Ascending aorta (tissue), 2 donors: ENCODE data around the gene DDTL. TPM values are rescaled to one million over a fixed set of nuclear protein-coding genes. Genes with fewer than 3 reads are reported as not detected.
"Not testable (repeated sequence)": the region's sequence is repeated elsewhere in the genome, so short reads cannot be mapped to it uniquely, and the experiment has no call there.

Experiments used
- DNase-seq, 2 donors: peaks; one replicate each; pipeline ENCODE4 v3.0.0-alpha.2; 2019; ENCODE audit warnings: low spot score in 2 of 2
- H3K27ac ChIP-seq, 2 donors: fragments of 200-600 bp; sonication (generic); one replicate each; pipeline ENCODE4 v1.5.1; 2016 to 2017; ENCODE audit warnings: mild to moderate bottlenecking in 1 of 2
- H3K27me3 ChIP-seq: fragments of 200-600 bp; sonication (generic); one replicate; pipeline ENCODE4 v1.5.1; 2017
- H3K36me3 ChIP-seq, 2 donors: fragments of 200-600 bp; sonication (generic); one replicate each; pipeline ENCODE4 v1.5.1; 2016
- H3K4me1 ChIP-seq, 2 donors: fragments of 200-600 bp; sonication (generic); one replicate each; pipeline ENCODE4 v1.5.1; 2016 to 2017; ENCODE audit warnings: mild to moderate bottlenecking in 1 of 2
- H3K4me3 ChIP-seq, 2 donors: fragments of 200-600 bp; sonication (generic); one replicate each; pipeline ENCODE4 v1.5.1; 2016 to 2017; ENCODE audit warnings: mild to moderate bottlenecking in 1 of 2
- H3K9me3 ChIP-seq, 2 donors: fragments of 200-600 bp; sonication (generic); one replicate each; pipeline ENCODE4 v1.5.1; 2016
- CTCF ChIP-seq, 3 experiments: fragments of 200-600 bp in 2 of 3; fragments of 450-650 bp in 1 of 3; sonication (generic) in 2 of 3; IDR thresholded peaks; one replicate each; pipeline ENCODE4 v1.5.1; 2016 to 2019; ENCODE audit warnings: antibody characterized with exemption in 3 of 3, mild to moderate bottlenecking in 1 of 3, moderate library complexity in 1 of 3
- intact Hi-C: fragments of 100-400 bp; cut with DNase I; formaldehyde crosslinking; loops from one replicate; pipeline ENCODE4 v1.15.1; 2023
- total RNA-seq: library from RNA; depleted of rRNA; stranded (reverse); fragments of >200 nt; gene quantifications from one replicate; pipeline ENCODE4 v1.1.0, GENCODE V29; 2016

The DDTL gene
- total RNA-seq, 1 donor from 2014 or later: not detected

- H3K27ac ChIP-seq, H3K9me3 ChIP-seq, H3K27me3 ChIP-seq, H3K4me3 ChIP-seq, H3K36me3 ChIP-seq, H3K4me1 ChIP-seq: not testable (repeated sequence)
- DNase-seq: peak; percentile 21 to 85
- peak; percentile 85 to 90 (median 89) for TF ChIP-seq CTCF (IDR thresholded peaks at IDR 0.05)
- intact Hi-C loops: loop anchor here (5.0 kb wide), 1 partner anchor 221 kb away; no protein-coding TSS in a partner anchor
Measured at GRCh38 chr22:23956301-23956900, 10.3 kb upstream of the DDTL start.

GRCh38 chr22:23961084-23961771 lies 5.5 kb upstream of the DDTL start, which contains the start of gene GSTT2B:
GSTT2B (minus strand) TSS chr22:23961195; CDS start chr22:23961131, 64 bp downstream.
- H3K9me3 ChIP-seq, H3K27ac ChIP-seq, H3K36me3 ChIP-seq, DNase-seq, H3K4me1 ChIP-seq, intact Hi-C loops, H3K27me3 ChIP-seq, H3K4me3 ChIP-seq: not testable (repeated sequence)

- intact Hi-C loops, DNase-seq, H3K4me1 ChIP-seq, H3K27me3 ChIP-seq, H3K4me3 ChIP-seq, H3K9me3 ChIP-seq, H3K27ac ChIP-seq: not testable (repeated sequence)
- peaks cover 7 to 15% of the 10 kb centered on the region in 2 donors for H3K36me3 ChIP-seq
Measured at GRCh38 chr22:23966094-23966493, 594 bp upstream of the DDTL start.

- H3K36me3 ChIP-seq: peaks cover 13 to 24% of the 10 kb centered on the region in 2 donors
- no peaks in the 10 kb centered on the region for H3K9me3 ChIP-seq
- intact Hi-C loops: no loop called here
- H3K4me3 ChIP-seq: no peak overlapping the region
- H3K27ac ChIP-seq: no peak overlapping the region
- no peaks in the 10 kb centered on the region for H3K4me1 ChIP-seq
- DNase-seq: peak in 1 of 2 donors; percentile 35
- no peaks in the 10 kb centered on the region for H3K27me3 ChIP-seq
- TF ChIP-seq CTCF (IDR thresholded peaks at IDR 0.05): no peak
Measured at GRCh38 chr22:23969071-23969470, 2.4 kb downstream of the DDTL start.

GRCh38 chr22:23970201-23970641 lies 3.5 kb downstream of the DDTL start:
- H3K4me3 ChIP-seq: no peak overlapping the region
- H3K27me3 ChIP-seq: no peaks in the 10 kb centered on the region
- no peaks in the 10 kb centered on the region for H3K9me3 ChIP-seq
- peaks cover 13 to 24% of the 10 kb centered on the region in 2 donors for H3K36me3 ChIP-seq
- intact Hi-C loops: loop anchor here (5.0 kb wide), 1 partner anchor 43 kb away; no protein-coding TSS in a partner anchor
- no peak for DNase-seq
- no peak overlapping the region for H3K27ac ChIP-seq
- no peak for TF ChIP-seq CTCF (IDR thresholded peaks at IDR 0.05)
- H3K4me1 ChIP-seq: no peaks in the 10 kb centered on the region

- Histone ChIP-seq H3K4me1 (no peaks in the 10 kb centered on the region), H3K27ac (no peak overlapping the region), H3K9me3 (no peaks in the 10 kb centered on the region), H3K27me3 (no peaks in the 10 kb centered on the region), H3K4me3 (no peak overlapping the region), H3K36me3 (peaks cover 13 to 24% of the 10 kb centered on the region in 2 donors)
- TF ChIP-seq CTCF (IDR thresholded peaks at IDR 0.05): no peak
- peak in 1 of 2 donors; percentile 43 for DNase-seq
- intact Hi-C loops: loop anchor here (5.0 kb wide), 1 partner anchor 44 kb away; no protein-coding TSS in a partner anchor
Measured at GRCh38 chr22:23970816-23971486, 4.3 kb downstream of the DDTL start.

GRCh38 chr22:23971927-23972326 lies 5.2 kb downstream of the DDTL start:
- peaks cover 13 to 24% of the 10 kb centered on the region in 2 donors for H3K36me3 ChIP-seq
- H3K9me3 ChIP-seq, H3K4me1 ChIP-seq, DNase-seq, H3K27ac ChIP-seq, H3K27me3 ChIP-seq, H3K4me3 ChIP-seq: not testable (repeated sequence)
- intact Hi-C loops: loop anchor here (5.0 kb wide), 1 partner anchor 45 kb away; no protein-coding TSS in a partner anchor

- intact Hi-C loops: loop anchor here (5.0 kb wide), 1 partner anchor 47 kb away; no protein-coding TSS in a partner anchor
- H3K27me3 ChIP-seq, H3K27ac ChIP-seq, H3K4me1 ChIP-seq, H3K9me3 ChIP-seq, DNase-seq, H3K4me3 ChIP-seq: not testable (repeated sequence)
- H3K36me3 ChIP-seq: peaks cover 13 to 24% of the 10 kb centered on the region in 2 donors
Measured at GRCh38 chr22:23974345-23974744, 7.7 kb downstream of the DDTL start, which contains the start of gene DDT. DDT (minus strand) TSS chr22:23974441; CDS start chr22:23974414, 27 bp downstream.

GRCh38 chr22:23974836-23975352 lies 8.2 kb downstream of the DDTL start:
- intact Hi-C loops: loop anchor here (5.0 kb wide), 1 partner anchor 48 kb away; no protein-coding TSS in a partner anchor
- DNase-seq: peak in 1 of 2 donors; percentile 43
- H3K27me3 ChIP-seq, H3K9me3 ChIP-seq, H3K4me1 ChIP-seq, H3K4me3 ChIP-seq, H3K27ac ChIP-seq: not testable (repeated sequence)
- peaks cover 9 to 21% of the 10 kb centered on the region in 2 donors for H3K36me3 ChIP-seq
